IMR-90 (cell line): Measurements from ENCODE around the gene AKAP6. TPM values are rescaled to one million over a fixed set of nuclear protein-coding genes. Genes with fewer than 3 reads are reported as not detected.

Experiments
- ATAC-seq: fragments of 200-7000 bp; cut with Tn5 transposase; 2 replicates; pipeline ENCODE4 v1.9.1; 2020; ENCODE audit warnings: low read depth, mild to moderate bottlenecking, moderate library complexity
- BruUV-seq: library from RNA; stranded (reverse); fragments of 400-500 nt; replicated peaks from 2 replicates; lab custom pipeline; 2021; lab: Mats Ljungman, UMichigan
- CTCF ChIA-PET: fragments of 300-600 bp; formaldehyde crosslinking; extraction: SDS; loops from one replicate; lab custom pipeline; 2021; ENCODE audit warnings: antibody characterized with exemption; lab: Yijun Ruan, JAX
- POLR2A ChIA-PET: fragments of 300-600 bp; sonication (Branson Sonifier 250); formaldehyde crosslinking; loops from one replicate; lab custom pipeline; 2022; ENCODE audit warnings: antibody characterized with exemption; ENCODE audit not compliant: unreplicated experiment; lab: Charles Lee
- DNase-seq: peaks from one replicate; pipeline ENCODE4 v3.0.0; 2013
- H2AFZ ChIP-seq: replicated peaks from 2 replicates; pipeline ENCODE3; 2013; ENCODE audit warnings: low read length, mild to moderate bottlenecking; ENCODE audit not compliant: poor library complexity
- H2AK5ac ChIP-seq: 2 replicates; pipeline ENCODE4 v1.6.1; 2013; ENCODE audit warnings: low read depth, low read length, inconsistent platforms
- H2AK9ac ChIP-seq: replicated peaks from 2 replicates; pipeline ENCODE3; 2013; ENCODE audit warnings: mild to moderate bottlenecking, low read depth, low read length, moderate library complexity; ENCODE audit not compliant: poor library complexity
- H2BK120ac ChIP-seq: 2 replicates; pipeline ENCODE4 v1.6.1; 2013; ENCODE audit warnings: low read depth, low read length, inconsistent platforms
- H2BK15ac ChIP-seq: 3 replicates; pipeline ENCODE4 v1.6.1; 2013; ENCODE audit warnings: low read depth, low read length, inconsistent platforms
- H2BK20ac ChIP-seq: 2 replicates; pipeline ENCODE4 v1.6.1; 2013; ENCODE audit warnings: low read depth, mild to moderate bottlenecking, inconsistent platforms, low read length, moderate library complexity
- H2BK5ac ChIP-seq: 2 replicates; pipeline ENCODE4 v1.6.1; 2013; ENCODE audit warnings: mild to moderate bottlenecking, low read depth, low read length, inconsistent platforms; ENCODE audit not compliant: poor library complexity, severe bottlenecking
- H3K14ac ChIP-seq: replicated peaks from 2 replicates; pipeline ENCODE4 v1.6.1; 2013; ENCODE audit warnings: low read depth, low read length, inconsistent platforms
- H3K18ac ChIP-seq: 2 replicates; pipeline ENCODE4 v1.6.1; 2013; ENCODE audit warnings: low read depth, low read length, control low read depth
- H3K23ac ChIP-seq: 2 replicates; pipeline ENCODE4 v1.6.1; 2013; ENCODE audit warnings: low read depth, low read length, inconsistent platforms
- H3K27ac ChIP-seq: 2 replicates; pipeline ENCODE4 v1.5.1; 2013; ENCODE audit warnings: mild to moderate bottlenecking, control low read depth, low read length; ENCODE audit not compliant: insufficient read depth
- H3K27me3 ChIP-seq: 2 replicates; pipeline ENCODE4 v1.6.1; 2013; ENCODE audit warnings: low read length; ENCODE audit not compliant: control insufficient read depth, insufficient read depth
- H3K36me3 ChIP-seq: 2 replicates; pipeline ENCODE4 v1.6.1; 2013; ENCODE audit warnings: low read length, mixed read lengths; ENCODE audit not compliant: control insufficient read depth, insufficient read depth
- H3K4ac ChIP-seq: 2 replicates; pipeline ENCODE4 v1.6.1; 2013; ENCODE audit warnings: low read depth, low read length, inconsistent platforms
- H3K4me1 ChIP-seq: 2 replicates; pipeline ENCODE4 v1.6.1; 2013; ENCODE audit warnings: low read length, mixed read lengths; ENCODE audit not compliant: control insufficient read depth, insufficient read depth
- H3K4me2 ChIP-seq: 2 replicates; pipeline ENCODE4 v1.6.1; 2013; ENCODE audit warnings: low read depth, mild to moderate bottlenecking, control low read depth, low read length, moderate library complexity
- H3K4me3 ChIP-seq: 2 replicates; pipeline ENCODE4 v1.5.1; 2013; ENCODE audit warnings: low read depth, mild to moderate bottlenecking, control low read depth, low read length, moderate library complexity; ENCODE audit not compliant: insufficient read depth
- H3K56ac ChIP-seq: 2 replicates; pipeline ENCODE4 v1.6.1; 2013; ENCODE audit warnings: low read length, inconsistent platforms; ENCODE audit not compliant: insufficient read depth; ENCODE audit errors: extremely low read depth
- H3K79me1 ChIP-seq, 2 experiments: 2 replicates each; pipeline ENCODE4 v1.6.1; 2013; ENCODE audit warnings: low read length in 2 of 2, inconsistent platforms in 1 of 2, low read depth in 1 of 2
- H3K9ac ChIP-seq: 2 replicates; pipeline ENCODE4 v1.6.1; 2013; ENCODE audit warnings: low read depth, low read length, control low read depth
- H3K9me1 ChIP-seq: 2 replicates; pipeline ENCODE4 v1.6.1; 2013; ENCODE audit warnings: low read length, inconsistent platforms; ENCODE audit not compliant: insufficient read depth
- H3K9me3 ChIP-seq: 2 replicates; pipeline ENCODE4 v1.6.1; 2013; ENCODE audit warnings: low read length; ENCODE audit not compliant: control insufficient read depth, insufficient read depth
- H4K20me1 ChIP-seq: 2 replicates; pipeline ENCODE4 v1.6.1; 2013; ENCODE audit warnings: low read length, inconsistent platforms; ENCODE audit not compliant: insufficient read depth
- H4K5ac ChIP-seq: 2 replicates; pipeline ENCODE4 v1.6.1; 2013; ENCODE audit warnings: mild to moderate bottlenecking, low read depth, low read length, control low read depth
- H4K8ac ChIP-seq, 2 experiments: 2 replicates each; pipeline ENCODE4 v1.6.1; 2013; ENCODE audit warnings: low read depth in 2 of 2, low read length in 2 of 2, control low read depth in 1 of 2, inconsistent platforms in 1 of 2
- H4K91ac ChIP-seq: 2 replicates; pipeline ENCODE4 v1.6.1; 2013; ENCODE audit warnings: low read depth, low read length, inconsistent platforms; ENCODE audit not compliant: insufficient read depth
- CTCF ChIP-seq: conservative IDR thresholded peaks from 2 replicates; pipeline ENCODE4 v1.5.1; 2012; ENCODE audit warnings: mild to moderate bottlenecking, low read depth, low read length, improper control_type of control experiment
- ELK1 ChIP-seq: fragments of 150-350 bp; IDR thresholded peaks from 2 replicates; pipeline ENCODE4 v1.6.1; 2016; ENCODE audit warnings: low read depth, mild to moderate bottlenecking, low read length, moderate library complexity, borderline replicate concordance
- FOS ChIP-seq: fragments of 150-350 bp; IDR thresholded peaks from 2 replicates; pipeline ENCODE4 v1.6.1; 2016; ENCODE audit warnings: low read depth, low read length
- MAFK ChIP-seq: IDR thresholded peaks from 2 replicates; pipeline ENCODE4 v1.6.1; 2012; ENCODE audit warnings: low read depth, low read length, improper control_type of control experiment
- MXI1 ChIP-seq: IDR thresholded peaks from 2 replicates; pipeline ENCODE4 v1.6.1; 2012; ENCODE audit warnings: low read depth, mild to moderate bottlenecking, low read length, moderate library complexity, borderline replicate concordance
- RAD21 ChIP-seq: IDR thresholded peaks from 2 replicates; pipeline ENCODE4 v1.6.1; 2012; ENCODE audit warnings: low read length, improper control_type of control experiment
- RFX5 ChIP-seq: IDR thresholded peaks from 2 replicates; pipeline ENCODE4 v1.8.0; 2012; ENCODE audit warnings: low read depth, mild to moderate bottlenecking, low read length, moderate library complexity
- USF2 ChIP-seq: fragments of 150-350 bp; IDR thresholded peaks from 2 replicates; pipeline ENCODE4 v1.6.1; 2017; ENCODE audit warnings: mild to moderate bottlenecking, antibody characterized with exemption, low read length, low read depth
- dilution Hi-C: fragments of 300-500 bp; cut with HindIII; formaldehyde crosslinking; loops from one replicate; pipeline ENCODE4 v1.14.3; 2018; ENCODE audit warnings: low sequenced_read_pairs; ENCODE audit not compliant: unreplicated experiment
- in situ Hi-C: fragments of 300-500 bp; cut with MboI; formaldehyde crosslinking; loops from 3 replicates; pipeline ENCODE4 v1.14.3; 2019; ENCODE audit warnings: low sequenced_read_pairs, inconsistent platforms, mixed read lengths
- intact Hi-C: fragments of 100-400 bp; cut with micrococcal nuclease; formaldehyde crosslinking; loops from 2 replicates; pipeline ENCODE4 v1.10.0; 2022
- polyA plus RNA-seq, 3 experiments: library from polyadenylated mRNA; depleted of rRNA; stranded (reverse); fragments of >200 nt; gene quantifications; 2 replicates each; pipeline ENCODE4 v1.2.3, GENCODE V29; 2012; ENCODE audit warnings: low replicate concordance in 1 of 3
- total RNA-seq: library from RNA; depleted of rRNA; stranded (reverse); fragments of >200 nt; gene quantifications from 2 replicates; pipeline ENCODE4 v1.2.3, GENCODE V29; 2012

Gene AKAP6
- total and polyA plus RNA-seq, 2 of the 4 experiments (the other 2 are of a cell fraction), result 0.22 to 1.6 TPM

- H3K27ac ChIP-seq, result no peak overlapping the region
- H3K36me3 ChIP-seq, result no peaks in the 10 kb centered on the region
- H4K5ac ChIP-seq, result no peak overlapping the region
- no peak overlapping the region for H2BK20ac ChIP-seq
- H4K91ac ChIP-seq, result no peak overlapping the region
- no peak overlapping the region for H3K9ac ChIP-seq
- no peak overlapping the region for H3K23ac ChIP-seq
- H4K20me1 ChIP-seq, result no peaks in the 10 kb centered on the region
- H2BK15ac ChIP-seq, result no peak overlapping the region
- H2AK5ac ChIP-seq, result no peak overlapping the region
- H3K4me2 ChIP-seq, result no peak overlapping the region
- no peak overlapping the region for H3K18ac ChIP-seq
- H3K4ac ChIP-seq, result no peak overlapping the region
- in situ Hi-C loops, result no loop called here
- H3K79me1 ChIP-seq, result no peaks in the 10 kb centered on the region
- no peak for TF ChIP-seq ELK1
- no peak for TF ChIP-seq USF2
- no peak for TF ChIP-seq RFX5
- TF ChIP-seq MXI1, result no peak
- no peak for TF ChIP-seq FOS
- TF ChIP-seq MAFK, result peak; percentile 41
- TF ChIP-seq RAD21, result no peak
- no peak for TF ChIP-seq CTCF
- H3K27me3 ChIP-seq, result no peaks in the 10 kb centered on the region
- no peaks in the 10 kb centered on the region for H3K9me3 ChIP-seq
- CTCF ChIA-PET, result no interaction called here
- H4K8ac ChIP-seq, result no peak overlapping the region
- no peaks in the 10 kb centered on the region for H3K9me1 ChIP-seq
- no peak overlapping the region for H3K4me3 ChIP-seq
- no peak for DNase-seq
- no TSS peak for BruUV-seq
- no peak overlapping the region for H3K14ac ChIP-seq
- dilution Hi-C loops, result no loop called here
- POLR2A ChIA-PET, result no interaction called here
- ATAC-seq, result no peak
- no peak overlapping the region for H3K56ac ChIP-seq
- H2AFZ ChIP-seq, result no peak overlapping the region
- H3K4me1 ChIP-seq, result no peaks in the 10 kb centered on the region
- H2BK5ac ChIP-seq, result no peak overlapping the region
- no peak overlapping the region for H2AK9ac ChIP-seq
- no peak overlapping the region for H2BK120ac ChIP-seq
- intact Hi-C loops, result no loop called here
These were observed 301.6 kb downstream of the AKAP6 start for GRCh38 chr14:32630701-32631100.
